A673 (cell line): ENCODE data around the gene LIN9. TPM values are rescaled to one million over a fixed set of nuclear protein-coding genes. Genes with fewer than 3 reads are reported as not detected.

Source experiments
- BruUV-seq: library from RNA; stranded (reverse); fragments of 400-500 nt; replicated peaks from 2 replicates; lab custom pipeline; 2021; lab: Mats Ljungman, UMichigan
- CTCF ChIA-PET: fragments of 300-600 bp; sonication (Branson Sonifier 250); formaldehyde crosslinking; loops from one replicate; lab custom pipeline; 2022; ENCODE audit warnings: antibody characterized with exemption; lab: Charles Lee
- POLR2A ChIA-PET: fragments of 300-600 bp; sonication (Branson Sonifier 250); formaldehyde crosslinking; loops from one replicate; lab custom pipeline; 2022; ENCODE audit warnings: antibody characterized with exemption; ENCODE audit not compliant: low non-redundant PET; lab: Charles Lee
- DNase-seq: peaks from one replicate; pipeline ENCODE4 v3.0.0-alpha.2; 2015; ENCODE audit warnings: low spot score
- H3K27ac ChIP-seq: fragments of 200-600 bp; sonication (generic); 2 replicates; pipeline ENCODE4 v1.5.1; 2016; ENCODE audit warnings: mixed run types, low read depth, mild to moderate bottlenecking, mixed read lengths, antibody characterized with exemption, low read length; ENCODE audit not compliant: poor library complexity, severe bottlenecking
- H3K27me3 ChIP-seq: fragments of 200-600 bp; sonication (generic); replicated peaks from 2 replicates; pipeline ENCODE4 v1.6.1; 2017; ENCODE audit warnings: mixed run types, low read depth, mild to moderate bottlenecking, mixed read lengths, antibody characterized with exemption, low read length; ENCODE audit not compliant: insufficient read depth, poor library complexity
- H3K36me3 ChIP-seq: fragments of 200-600 bp; sonication (generic); 2 replicates; pipeline ENCODE4 v1.6.1; 2016; ENCODE audit warnings: mixed run types, mild to moderate bottlenecking, mixed read lengths, antibody characterized with exemption, low read length; ENCODE audit not compliant: insufficient read depth, poor library complexity, severe bottlenecking
- H3K4me1 ChIP-seq: fragments of 200-600 bp; sonication (generic); 2 replicates; pipeline ENCODE4 v1.6.1; 2017; ENCODE audit warnings: mixed run types, mild to moderate bottlenecking, mixed read lengths, antibody characterized with exemption, low read length; ENCODE audit not compliant: insufficient read depth, poor library complexity, severe bottlenecking
- H3K4me3 ChIP-seq: fragments of 200-600 bp; sonication (generic); 2 replicates; pipeline ENCODE4 v1.5.1; 2016; ENCODE audit warnings: low read depth, mixed run types, mild to moderate bottlenecking, mixed read lengths, low read length; ENCODE audit not compliant: poor library complexity, severe bottlenecking
- H3K9me3 ChIP-seq: fragments of 200-600 bp; sonication (generic); 2 replicates; pipeline ENCODE4 v1.6.1; 2016; ENCODE audit warnings: mixed run types, low read depth, mild to moderate bottlenecking, mixed read lengths, antibody characterized with exemption, low read length; ENCODE audit not compliant: poor library complexity, severe bottlenecking
- EZH2 ChIP-seq: fragments of 200-600 bp; sonication (generic); IDR thresholded peaks from 2 replicates; pipeline ENCODE4 v1.6.1; 2017; ENCODE audit warnings: borderline replicate concordance, low read depth, mild to moderate bottlenecking, mixed read lengths, antibody characterized with exemption, low read length; ENCODE audit not compliant: poor library complexity, severe bottlenecking
- intact Hi-C: fragments of 100-400 bp; cut with micrococcal nuclease; formaldehyde crosslinking; loops from one replicate; pipeline ENCODE4 v1.10.0; 2022; ENCODE audit not compliant: unreplicated experiment
- total RNA-seq: library from RNA; stranded (reverse); gene quantifications from 2 replicates; pipeline ENCODE4 v1.2.3, GENCODE V29; 2021
- TF ChIP-seq, protein P1 (sequence below): fragments of 300-800, 200-600 bp; sonication (generic); conservative IDR thresholded peaks from 2 replicates; pipeline ENCODE4 v1.5.1; 2017; ENCODE audit warnings: low read depth, mild to moderate bottlenecking, antibody characterized with exemption, low read length, moderate library complexity, mixed read lengths

Gene LIN9
- total RNA-seq, 1 experiment from 2014 or later = 20.7 TPM

DNA sequence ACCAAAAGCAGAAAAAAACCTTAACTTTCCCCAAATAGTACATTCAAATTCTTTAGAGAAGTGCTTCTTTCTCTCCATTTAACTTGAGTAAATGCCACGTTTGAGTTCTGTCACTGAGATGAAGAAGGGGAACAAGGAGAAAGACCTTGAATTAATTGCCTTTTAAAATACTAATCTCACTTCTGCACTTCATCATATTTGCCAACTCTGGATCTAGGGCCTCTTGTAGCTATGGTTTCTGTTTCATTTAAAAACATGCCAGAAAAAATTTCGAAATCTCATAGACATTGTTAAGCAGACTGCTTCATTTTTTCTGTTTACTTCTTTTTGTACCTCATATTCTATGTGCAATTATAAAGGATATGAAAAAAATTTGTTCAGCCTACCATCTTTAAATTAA, 60.9 kb downstream of the LIN9 start:
- POLR2A ChIA-PET = no interaction called here
- no peak overlapping the region for H3K4me3 ChIP-seq
- intact Hi-C loops = no loop called here
- H3K27me3 ChIP-seq = no peaks in the 10 kb centered on the region
- no peaks in the 10 kb centered on the region for H3K9me3 ChIP-seq
- BruUV-seq = no TSS peak
- H3K36me3 ChIP-seq = peaks cover 22% of the 10 kb centered on the region
- H3K4me1 ChIP-seq = no peaks in the 10 kb centered on the region
- no peak for DNase-seq
- H3K27ac ChIP-seq = no peak overlapping the region
- TF ChIP-seq, protein P1, sequence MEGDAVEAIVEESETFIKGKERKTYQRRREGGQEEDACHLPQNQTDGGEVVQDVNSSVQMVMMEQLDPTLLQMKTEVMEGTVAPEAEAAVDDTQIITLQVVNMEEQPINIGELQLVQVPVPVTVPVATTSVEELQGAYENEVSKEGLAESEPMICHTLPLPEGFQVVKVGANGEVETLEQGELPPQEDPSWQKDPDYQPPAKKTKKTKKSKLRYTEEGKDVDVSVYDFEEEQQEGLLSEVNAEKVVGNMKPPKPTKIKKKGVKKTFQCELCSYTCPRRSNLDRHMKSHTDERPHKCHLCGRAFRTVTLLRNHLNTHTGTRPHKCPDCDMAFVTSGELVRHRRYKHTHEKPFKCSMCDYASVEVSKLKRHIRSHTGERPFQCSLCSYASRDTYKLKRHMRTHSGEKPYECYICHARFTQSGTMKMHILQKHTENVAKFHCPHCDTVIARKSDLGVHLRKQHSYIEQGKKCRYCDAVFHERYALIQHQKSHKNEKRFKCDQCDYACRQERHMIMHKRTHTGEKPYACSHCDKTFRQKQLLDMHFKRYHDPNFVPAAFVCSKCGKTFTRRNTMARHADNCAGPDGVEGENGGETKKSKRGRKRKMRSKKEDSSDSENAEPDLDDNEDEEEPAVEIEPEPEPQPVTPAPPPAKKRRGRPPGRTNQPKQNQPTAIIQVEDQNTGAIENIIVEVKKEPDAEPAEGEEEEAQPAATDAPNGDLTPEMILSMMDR = no peak
- TF ChIP-seq EZH2 = no peak
- CTCF ChIA-PET = no interaction called here

DNA sequence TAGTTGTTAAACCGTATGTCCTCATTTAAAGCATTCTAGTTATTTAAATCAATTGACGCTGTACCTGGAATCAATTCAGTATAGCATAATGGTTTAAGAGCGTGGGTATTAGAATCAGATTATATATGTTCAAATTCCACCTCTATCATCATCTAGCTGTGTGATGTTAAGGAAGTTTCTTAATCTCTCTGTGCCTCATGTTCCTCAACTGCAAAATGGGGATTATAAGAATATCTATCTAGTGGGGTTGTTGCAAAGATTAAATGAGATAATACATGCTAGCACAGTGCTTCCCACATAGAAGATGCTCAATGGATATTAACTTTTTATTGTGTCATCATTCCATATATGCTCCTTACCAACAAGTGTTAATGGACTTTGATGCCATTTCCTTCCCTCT, 69.5 kb downstream of the LIN9 start:
- ChIA-PET POLR2A (no interaction called here), CTCF (no interaction called here)
- intact Hi-C loops = no loop called here
- Histone ChIP-seq H3K27ac (no peak overlapping the region), H3K27me3 (no peaks in the 10 kb centered on the region), H3K36me3 (peaks cover 16% of the 10 kb centered on the region), H3K4me3 (no peak overlapping the region), H3K4me1 (no peaks in the 10 kb centered on the region), H3K9me3 (no peaks in the 10 kb centered on the region)
- no TSS peak for BruUV-seq
- no peak for TF ChIP-seq EZH2
- TF ChIP-seq, protein P1 = no peak
- DNase-seq = no peak

DNA sequence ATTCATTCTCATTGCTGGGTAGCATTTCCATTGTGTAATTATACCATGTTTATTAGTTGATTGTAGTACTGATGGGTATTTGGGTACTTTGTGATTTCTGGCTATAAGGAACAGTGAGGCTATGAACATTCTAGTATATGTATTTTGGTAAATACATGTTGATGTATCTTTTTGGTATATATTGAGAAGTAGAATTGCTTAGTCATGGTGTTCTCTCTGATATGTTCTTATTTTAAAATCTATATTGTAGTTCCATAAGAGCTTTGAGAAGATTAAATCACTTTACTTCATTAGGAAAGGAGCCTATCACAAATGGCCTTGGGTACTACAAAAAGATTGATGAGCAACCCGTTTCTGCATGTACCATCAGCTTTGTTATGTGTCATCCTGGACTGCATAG, 72.1 kb downstream of the LIN9 start:
- TF ChIP-seq, protein P1 = no peak
- TF ChIP-seq EZH2 = no peak
- intact Hi-C loops = no loop called here
- no TSS peak for BruUV-seq
- Histone ChIP-seq H3K36me3 (peaks cover 34% of the 10 kb centered on the region), H3K9me3 (no peaks in the 10 kb centered on the region), H3K27me3 (no peaks in the 10 kb centered on the region), H3K4me1 (no peaks in the 10 kb centered on the region), H3K4me3 (no peak overlapping the region), H3K27ac (no peak overlapping the region)
- no peak for DNase-seq
- CTCF ChIA-PET = no interaction called here
- POLR2A ChIA-PET = no interaction called here
